Measurements from ENCODE around the gene TSPAN18.
A peak's percentile ranks its signal among the peaks of the same experiment; 100 is the strongest.

TSPAN18 gene

DNA sequence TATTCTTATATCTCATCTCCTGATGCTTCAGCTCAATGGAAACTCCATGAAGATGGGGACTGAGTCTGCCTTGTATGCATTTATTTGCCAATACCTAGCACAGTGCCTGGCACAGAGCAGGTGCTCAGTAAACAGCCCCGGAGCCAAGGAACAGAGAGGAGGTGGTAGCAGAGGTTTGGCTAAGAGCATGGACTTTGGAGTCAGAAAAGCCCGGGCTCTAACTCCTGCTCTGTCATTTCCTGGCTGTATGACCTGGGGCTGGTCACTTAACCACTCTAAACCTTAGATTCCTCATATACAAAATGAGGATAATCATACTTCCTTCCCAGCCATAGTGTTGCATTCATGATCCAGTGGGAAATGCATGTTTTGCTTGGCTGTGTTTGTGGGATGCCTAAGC lies 187.3 kb downstream of the TSPAN18 start:
- no peaks in the 10 kb centered on the region for H3K4me1 Mint-ChIP-seq (ENCODE audit: low read depth)
- H3K9me3 Mint-ChIP-seq = no peaks in the 10 kb centered on the region
- H3K27ac Mint-ChIP-seq = no peak overlapping the region
- H3K4me3 Mint-ChIP-seq = no peak overlapping the region
- no peaks in the 10 kb centered on the region for H3K36me3 Mint-ChIP-seq (ENCODE audit: low read depth)
- no peaks in the 10 kb centered on the region for H3K27me3 Mint-ChIP-seq

DNA sequence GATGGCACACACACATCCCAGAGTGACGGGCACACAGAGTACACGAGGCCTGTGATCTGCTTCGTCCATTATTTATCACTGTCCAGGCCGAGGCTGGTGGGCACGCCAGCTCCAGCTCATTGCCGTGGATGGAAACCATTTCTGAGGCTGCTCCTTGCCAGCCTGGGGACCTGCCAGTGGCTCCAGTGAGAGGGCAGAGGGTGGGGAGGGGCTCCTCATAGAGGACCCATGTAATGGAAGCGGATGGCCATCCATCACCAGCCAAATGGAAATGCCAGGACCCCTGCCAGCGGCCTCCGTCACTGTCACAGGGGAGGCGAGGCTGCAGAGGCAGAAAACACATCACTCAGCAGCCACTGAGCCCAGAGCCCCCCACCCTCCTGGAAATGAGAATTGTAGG lies 188.2 kb downstream of the TSPAN18 start:
- no peak overlapping the region for H3K4me3 Mint-ChIP-seq
- H3K4me1 Mint-ChIP-seq (ENCODE audit: low read depth) = no peaks in the 10 kb centered on the region
- no peaks in the 10 kb centered on the region for H3K27me3 Mint-ChIP-seq
- H3K9me3 Mint-ChIP-seq = no peaks in the 10 kb centered on the region
- no peak overlapping the region for H3K27ac Mint-ChIP-seq
- H3K36me3 Mint-ChIP-seq (ENCODE audit: low read depth) = no peaks in the 10 kb centered on the region

DNA sequence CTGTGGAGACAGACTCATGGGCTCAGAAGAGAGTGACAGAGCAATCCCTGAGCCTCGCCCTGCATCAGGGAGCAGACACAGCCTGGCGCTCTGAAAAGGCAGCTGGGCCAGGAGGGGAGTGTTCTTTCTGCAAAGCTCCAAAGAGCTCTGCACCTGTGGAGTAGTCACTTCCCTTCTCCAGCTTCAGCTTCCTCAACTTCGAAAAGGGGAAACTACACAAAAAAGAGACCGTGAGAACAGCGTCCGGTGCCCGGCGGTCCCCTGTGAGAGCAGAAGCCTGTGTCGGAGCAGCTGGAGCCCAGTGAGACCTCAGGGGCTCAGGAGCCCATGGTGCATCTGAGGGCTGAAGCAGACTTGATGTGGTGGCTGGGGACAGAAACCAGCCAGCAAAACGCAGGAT lies 188.9 kb downstream of the TSPAN18 start:
- H3K9me3 Mint-ChIP-seq = no peaks in the 10 kb centered on the region
- no peaks in the 10 kb centered on the region for H3K4me1 Mint-ChIP-seq (ENCODE audit: low read depth)
- no peak overlapping the region for H3K27ac Mint-ChIP-seq
- no peaks in the 10 kb centered on the region for H3K36me3 Mint-ChIP-seq (ENCODE audit: low read depth)
- no peak overlapping the region for H3K4me3 Mint-ChIP-seq
- H3K27me3 Mint-ChIP-seq = no peaks in the 10 kb centered on the region

DNA sequence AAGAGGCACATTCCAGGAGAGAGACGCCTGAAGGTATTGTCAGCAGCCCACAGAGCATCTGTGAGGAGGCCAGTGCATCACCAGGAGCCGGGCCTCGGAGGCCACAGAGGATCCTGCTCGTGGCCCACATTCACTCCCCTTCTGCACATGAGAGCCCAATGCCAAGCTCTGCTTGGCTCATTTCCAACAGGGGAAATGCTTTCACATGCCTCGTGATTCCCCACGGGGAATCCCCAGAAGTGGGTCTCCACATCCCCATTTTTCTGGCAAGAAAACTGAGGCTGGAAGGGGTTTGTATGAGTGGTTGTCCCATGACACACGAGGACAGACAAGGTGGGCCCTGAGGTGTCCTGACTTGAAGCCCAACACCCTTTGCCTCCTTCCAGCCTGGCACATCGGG lies 189.6 kb downstream of the TSPAN18 start:
- Mint-ChIP-seq H3K27ac (no peak overlapping the region), H3K4me3 (no peak overlapping the region), H3K9me3 (no peaks in the 10 kb centered on the region), H3K36me3 (ENCODE audit: low read depth) (no peaks in the 10 kb centered on the region), H3K27me3 (no peaks in the 10 kb centered on the region), H3K4me1 (ENCODE audit: low read depth) (no peaks in the 10 kb centered on the region)

DNA sequence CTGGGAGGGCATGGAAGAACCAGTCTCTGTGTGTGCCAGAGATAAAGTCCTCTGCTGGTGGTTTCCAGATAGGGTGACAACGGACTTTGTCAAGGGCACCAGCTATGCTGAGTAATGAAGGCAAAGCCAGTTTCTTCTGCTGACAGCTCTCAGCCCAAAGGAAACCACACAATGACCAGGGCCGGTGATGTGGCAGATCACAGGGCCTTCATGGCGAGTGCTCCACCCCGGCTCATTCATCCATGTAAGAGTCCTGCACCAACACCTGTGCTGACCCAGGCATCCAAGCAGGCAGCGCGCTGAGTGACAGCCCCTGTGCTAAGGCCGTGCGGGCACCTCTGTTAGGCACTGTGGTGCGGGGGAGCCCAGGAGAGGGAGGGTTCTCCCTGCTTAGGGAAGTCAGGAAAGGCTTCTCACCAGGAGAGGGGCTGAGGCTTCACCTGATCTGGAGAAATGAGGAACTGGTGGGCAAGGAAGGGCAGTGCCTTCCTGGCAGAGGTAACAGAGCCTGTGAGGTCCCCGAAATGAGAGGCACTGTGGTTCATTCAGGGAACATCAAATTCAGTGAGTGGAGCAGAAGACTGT lies 190.1 kb downstream of the TSPAN18 start:
- H3K4me1 Mint-ChIP-seq (ENCODE audit: low read depth) = no peaks in the 10 kb centered on the region
- H3K27ac Mint-ChIP-seq = no peak overlapping the region
- H3K27me3 Mint-ChIP-seq = no peaks in the 10 kb centered on the region
- H3K4me3 Mint-ChIP-seq = no peak overlapping the region
- no peaks in the 10 kb centered on the region for H3K36me3 Mint-ChIP-seq (ENCODE audit: low read depth)
- H3K9me3 Mint-ChIP-seq = no peaks in the 10 kb centered on the region

DNA sequence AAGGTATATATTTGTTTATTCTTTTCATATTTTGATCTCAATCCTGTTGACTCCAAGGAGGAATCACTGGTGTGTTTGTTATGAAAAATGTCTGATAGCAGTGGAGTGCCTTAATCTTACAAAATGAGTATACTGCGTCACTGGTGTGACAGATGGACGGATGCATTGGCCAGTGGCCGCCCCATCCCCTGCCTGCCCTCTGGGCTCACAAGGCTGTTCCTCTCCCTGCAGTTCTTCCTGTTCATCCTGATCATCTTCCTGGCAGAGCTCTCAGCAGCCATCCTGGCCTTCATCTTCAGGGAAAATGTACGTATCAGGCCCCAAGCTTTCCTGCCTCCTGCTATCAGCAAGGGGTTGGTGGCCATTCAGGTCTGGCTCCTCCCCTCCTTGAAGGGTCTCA lies 191.0 kb downstream of the TSPAN18 start:
- Mint-ChIP-seq H3K4me3 (no peak overlapping the region), H3K36me3 (ENCODE audit: low read depth) (no peaks in the 10 kb centered on the region), H3K27ac (no peak overlapping the region), H3K27me3 (no peaks in the 10 kb centered on the region), H3K9me3 (no peaks in the 10 kb centered on the region), H3K4me1 (ENCODE audit: low read depth) (no peaks in the 10 kb centered on the region)

DNA sequence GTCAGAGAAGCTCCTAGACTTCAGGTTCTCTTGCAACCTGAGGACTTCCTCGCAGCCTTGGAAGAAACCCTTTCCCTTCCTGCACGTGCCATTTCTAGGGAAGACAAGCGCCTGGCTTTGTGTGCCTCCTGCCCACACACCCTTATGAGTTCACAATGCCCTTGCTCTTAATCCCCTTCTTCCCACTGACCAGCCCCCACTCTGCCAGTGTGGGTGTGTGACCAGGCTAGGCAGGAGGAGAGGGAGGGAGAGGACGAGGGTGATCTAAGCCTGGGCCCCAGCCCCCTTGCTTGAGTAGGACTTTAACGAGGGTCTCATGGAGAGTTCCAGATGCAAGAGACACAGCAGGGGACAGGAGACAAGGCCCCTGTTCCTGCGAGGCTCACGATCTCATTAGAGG lies 193.7 kb downstream of the TSPAN18 start:
- H3K36me3 Mint-ChIP-seq (ENCODE audit: low read depth) = no peaks in the 10 kb centered on the region
- H3K9me3 Mint-ChIP-seq = no peaks in the 10 kb centered on the region
- no peaks in the 10 kb centered on the region for H3K4me1 Mint-ChIP-seq (ENCODE audit: low read depth)

DNA sequence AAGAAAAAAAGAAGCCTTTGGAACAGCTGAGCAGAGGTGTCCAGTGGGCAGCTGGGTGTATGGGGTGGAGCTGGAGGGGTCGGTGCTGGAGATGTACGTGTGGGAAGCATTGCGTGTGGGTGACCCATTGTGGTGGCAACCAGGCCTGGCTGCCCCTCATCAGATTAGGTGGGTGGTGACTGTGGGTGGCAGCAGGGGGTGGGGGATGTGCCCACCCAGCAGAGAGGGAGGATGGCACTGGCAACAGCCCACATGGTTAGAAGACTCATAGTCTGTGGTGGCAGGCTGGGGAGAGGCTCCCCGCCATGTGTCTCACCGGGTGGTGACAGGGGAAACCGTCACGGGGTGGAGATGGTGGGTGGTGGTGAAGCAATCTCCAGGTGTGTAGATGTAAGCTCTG lies 196.4 kb downstream of the TSPAN18 start:
- H3K9me3 Mint-ChIP-seq = no peaks in the 10 kb centered on the region
- H3K4me1 Mint-ChIP-seq (ENCODE audit: low read depth) = no peaks in the 10 kb centered on the region
- H3K27ac Mint-ChIP-seq = no peak overlapping the region
- no peaks in the 10 kb centered on the region for H3K27me3 Mint-ChIP-seq
- no peaks in the 10 kb centered on the region for H3K36me3 Mint-ChIP-seq (ENCODE audit: low read depth)
- no peak overlapping the region for H3K4me3 Mint-ChIP-seq

More for the DNA sequence above, 193.7 kb downstream of the TSPAN18 start:
- H3K27me3 Mint-ChIP-seq = no peaks in the 10 kb centered on the region
- no peak overlapping the region for H3K4me3 Mint-ChIP-seq
- H3K27ac Mint-ChIP-seq = no peak overlapping the region

DNA sequence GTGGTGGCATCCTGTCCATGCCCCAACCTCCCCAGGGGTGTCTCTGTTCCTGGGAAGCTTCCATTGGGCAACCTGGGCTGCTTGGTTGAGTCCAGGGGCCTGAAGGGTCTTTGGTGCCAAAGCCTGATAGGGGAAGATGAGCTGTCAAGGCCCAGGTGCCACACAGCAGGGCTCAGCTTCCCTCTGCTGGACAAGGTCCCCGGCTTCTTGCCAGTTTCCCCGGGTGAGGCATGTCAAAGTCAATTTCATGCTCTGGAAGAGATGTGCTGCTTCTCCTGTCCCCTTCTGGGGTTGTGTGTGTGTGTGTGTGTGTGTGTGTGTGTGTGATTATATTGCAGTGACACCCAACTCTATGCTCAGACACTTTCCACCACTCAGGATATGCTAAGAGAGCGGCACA lies 197.0 kb downstream of the TSPAN18 start:
- H3K4me1 Mint-ChIP-seq (ENCODE audit: low read depth) = no peaks in the 10 kb centered on the region
- H3K4me3 Mint-ChIP-seq = no peak overlapping the region
- no peaks in the 10 kb centered on the region for H3K27me3 Mint-ChIP-seq
- H3K36me3 Mint-ChIP-seq (ENCODE audit: low read depth) = no peaks in the 10 kb centered on the region
- H3K9me3 Mint-ChIP-seq = no peaks in the 10 kb centered on the region
- H3K27ac Mint-ChIP-seq = no peak overlapping the region

DNA sequence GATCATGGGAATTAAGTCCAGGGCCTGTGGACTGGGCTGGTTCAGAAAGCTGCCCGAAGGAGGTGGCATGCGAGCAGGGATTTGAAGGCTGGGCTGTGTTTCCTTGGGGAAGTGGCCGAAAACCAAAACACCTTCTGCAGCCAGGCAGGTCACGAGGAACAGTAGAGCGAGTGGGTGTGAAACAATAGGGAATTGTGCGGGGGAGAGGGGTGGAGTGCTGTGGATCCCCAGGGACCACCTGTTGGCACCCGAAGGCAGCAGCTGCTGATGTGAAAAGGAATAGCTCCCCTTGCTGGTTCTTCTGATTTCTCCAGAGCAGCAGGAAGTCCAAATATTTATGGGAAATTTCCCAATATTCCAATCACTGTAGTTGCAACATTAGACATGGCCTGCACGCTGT lies 199.3 kb downstream of the TSPAN18 start:
- no peaks in the 10 kb centered on the region for H3K4me1 Mint-ChIP-seq (ENCODE audit: low read depth)
- no peaks in the 10 kb centered on the region for H3K27me3 Mint-ChIP-seq
- no peaks in the 10 kb centered on the region for H3K36me3 Mint-ChIP-seq (ENCODE audit: low read depth)
- no peak overlapping the region for H3K27ac Mint-ChIP-seq
- H3K9me3 Mint-ChIP-seq = no peaks in the 10 kb centered on the region
- H3K4me3 Mint-ChIP-seq = no peak overlapping the region

DNA sequence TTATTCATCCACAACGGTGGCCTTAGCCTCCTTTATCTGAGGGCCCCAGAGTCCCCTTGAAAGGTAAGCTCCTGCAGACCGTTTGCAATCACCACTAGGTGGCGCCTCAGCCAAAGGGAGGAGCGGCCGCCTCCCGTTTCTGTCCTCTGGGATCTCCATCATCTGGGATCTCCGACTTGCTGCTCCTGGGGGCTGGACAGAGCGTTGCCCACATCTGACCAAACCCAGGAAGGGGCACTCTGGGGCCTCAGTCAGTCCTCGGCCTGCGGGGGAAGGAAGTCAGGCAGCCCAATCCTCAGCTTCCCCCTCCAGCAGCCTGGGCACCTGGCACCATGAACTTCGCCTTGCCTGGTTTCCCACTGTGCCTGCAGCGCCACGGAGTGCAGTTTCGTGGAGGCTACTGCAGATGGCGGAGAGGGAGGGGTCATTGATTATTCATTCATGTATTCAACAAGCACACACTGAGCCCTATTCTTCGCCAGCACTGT lies 200.5 kb downstream of the TSPAN18 start:
- H3K4me3 Mint-ChIP-seq = no peak overlapping the region
- H3K27me3 Mint-ChIP-seq = no peaks in the 10 kb centered on the region

DNA sequence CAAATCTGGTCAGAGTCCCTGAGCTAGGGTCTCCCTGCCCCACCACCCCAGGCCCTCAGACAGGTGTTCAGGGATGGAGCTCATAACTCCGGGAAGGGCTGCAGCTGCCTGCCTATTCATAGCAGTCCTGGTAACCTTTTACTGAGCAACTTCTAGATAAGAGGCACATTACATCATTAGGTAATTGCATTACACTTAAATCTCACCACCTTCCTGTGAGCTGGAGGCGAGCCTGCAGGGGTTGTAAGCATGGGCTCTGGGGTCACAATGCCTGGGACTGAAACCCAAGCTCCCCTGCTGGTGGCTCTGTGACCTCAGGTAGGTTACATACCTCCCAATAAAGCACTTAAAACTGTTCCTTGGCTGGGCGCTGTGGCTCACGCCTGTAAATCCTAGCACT lies 201.4 kb downstream of the TSPAN18 start:
- no peaks in the 10 kb centered on the region for H3K4me1 Mint-ChIP-seq (ENCODE audit: low read depth)
- H3K27ac Mint-ChIP-seq = no peak overlapping the region
- H3K36me3 Mint-ChIP-seq (ENCODE audit: low read depth) = no peaks in the 10 kb centered on the region
- H3K27me3 Mint-ChIP-seq = no peaks in the 10 kb centered on the region
- no peak overlapping the region for H3K4me3 Mint-ChIP-seq
- no peaks in the 10 kb centered on the region for H3K9me3 Mint-ChIP-seq

More for the DNA sequence above, 200.5 kb downstream of the TSPAN18 start:
- Mint-ChIP-seq H3K27ac (no peak overlapping the region), H3K4me1 (ENCODE audit: low read depth) (no peaks in the 10 kb centered on the region), H3K36me3 (ENCODE audit: low read depth) (no peaks in the 10 kb centered on the region), H3K9me3 (no peaks in the 10 kb centered on the region)

DNA sequence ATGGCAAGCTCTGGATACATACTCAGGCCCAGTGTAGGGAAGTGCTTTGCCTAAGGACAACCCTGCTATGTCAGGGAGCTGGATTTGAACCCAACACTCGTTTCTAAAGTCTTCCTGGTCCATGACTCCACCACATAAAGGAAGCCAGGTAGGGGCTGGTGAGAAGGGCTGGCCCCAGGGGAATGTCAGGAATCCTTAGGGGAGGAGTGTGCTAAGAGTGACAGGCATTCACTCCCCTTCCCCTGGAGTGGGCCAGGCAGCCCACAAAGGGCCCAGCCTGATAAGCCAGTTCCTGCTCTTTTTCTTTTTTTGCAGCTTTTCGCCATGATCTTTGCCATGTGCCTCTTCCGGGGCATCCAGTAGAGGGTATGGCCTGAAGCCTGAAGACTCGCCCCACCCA lies 202.1 kb downstream of the TSPAN18 start:
- no peaks in the 10 kb centered on the region for H3K4me1 Mint-ChIP-seq (ENCODE audit: low read depth)
- no peaks in the 10 kb centered on the region for H3K36me3 Mint-ChIP-seq (ENCODE audit: low read depth)
- H3K9me3 Mint-ChIP-seq = no peaks in the 10 kb centered on the region
- no peaks in the 10 kb centered on the region for H3K27me3 Mint-ChIP-seq
- H3K27ac Mint-ChIP-seq = no peak overlapping the region
- no peak overlapping the region for H3K4me3 Mint-ChIP-seq

DNA sequence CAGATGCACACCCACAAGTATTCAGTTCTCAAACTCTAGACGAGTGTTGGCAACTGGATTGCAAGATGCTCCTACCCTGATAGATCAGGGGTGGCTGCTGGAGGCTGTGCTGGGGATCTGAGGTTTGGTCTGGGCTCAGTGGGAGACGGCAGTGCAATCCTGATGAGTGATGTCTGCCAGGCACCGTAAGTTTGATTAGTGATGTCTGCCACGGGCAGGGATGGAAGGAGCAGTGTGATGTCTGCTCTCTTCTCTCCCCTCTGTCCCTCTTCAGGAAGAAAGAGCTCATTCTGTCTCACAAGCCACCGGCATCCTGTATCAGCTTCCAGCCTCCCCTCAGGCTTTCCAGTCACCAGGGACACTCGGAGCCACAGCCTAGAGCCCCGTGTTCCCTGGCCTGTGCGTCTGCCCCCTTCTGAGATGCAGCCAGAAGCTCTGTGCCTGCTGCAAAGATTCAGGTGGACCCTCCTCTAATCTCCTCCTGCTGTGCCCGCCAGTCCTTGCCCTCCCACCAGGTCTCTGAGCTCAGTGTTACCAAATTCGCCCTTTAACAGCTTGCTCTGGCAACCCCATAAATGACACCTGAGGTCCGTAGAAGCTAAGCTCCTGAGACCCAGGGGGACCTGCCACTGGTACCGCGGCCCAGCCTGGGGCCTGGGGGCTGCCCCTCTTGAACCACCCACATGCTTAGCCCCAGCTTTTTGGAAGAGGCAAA lies 204.0 kb downstream of the TSPAN18 start:
- Mint-ChIP-seq H3K27ac (no peak overlapping the region), H3K4me1 (ENCODE audit: low read depth) (no peaks in the 10 kb centered on the region)

DNA sequence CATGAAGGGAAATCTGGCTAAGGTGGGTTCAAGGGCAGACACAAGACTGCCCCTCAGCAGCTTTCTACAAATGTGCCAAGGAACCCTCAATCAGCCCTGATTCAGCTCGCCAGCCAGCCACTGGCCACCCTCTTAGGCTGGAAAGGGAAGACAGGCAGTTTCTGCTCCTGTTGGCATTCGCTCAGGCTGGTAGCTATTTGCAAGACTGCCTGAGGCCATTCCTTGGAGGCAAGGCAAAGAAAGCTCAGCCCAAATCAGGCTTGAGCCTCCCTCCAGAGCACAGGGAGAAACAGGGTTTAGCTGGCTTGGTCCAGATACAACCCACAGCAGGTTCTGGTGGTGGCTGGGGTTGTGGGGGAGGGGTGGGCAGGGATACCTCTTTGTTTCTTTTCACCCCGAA lies 204.7 kb downstream of the TSPAN18 start:
- Mint-ChIP-seq H3K27ac (no peak overlapping the region), H3K36me3 (ENCODE audit: low read depth) (no peaks in the 10 kb centered on the region), H3K27me3 (no peaks in the 10 kb centered on the region), H3K4me1 (ENCODE audit: low read depth) (no peaks in the 10 kb centered on the region), H3K9me3 (no peaks in the 10 kb centered on the region), H3K4me3 (no peak overlapping the region)

More for the DNA sequence above, 204.0 kb downstream of the TSPAN18 start:
- Mint-ChIP-seq H3K36me3 (ENCODE audit: low read depth) (no peaks in the 10 kb centered on the region), H3K9me3 (no peaks in the 10 kb centered on the region), H3K27me3 (no peaks in the 10 kb centered on the region), H3K4me3 (no peak overlapping the region)

DNA sequence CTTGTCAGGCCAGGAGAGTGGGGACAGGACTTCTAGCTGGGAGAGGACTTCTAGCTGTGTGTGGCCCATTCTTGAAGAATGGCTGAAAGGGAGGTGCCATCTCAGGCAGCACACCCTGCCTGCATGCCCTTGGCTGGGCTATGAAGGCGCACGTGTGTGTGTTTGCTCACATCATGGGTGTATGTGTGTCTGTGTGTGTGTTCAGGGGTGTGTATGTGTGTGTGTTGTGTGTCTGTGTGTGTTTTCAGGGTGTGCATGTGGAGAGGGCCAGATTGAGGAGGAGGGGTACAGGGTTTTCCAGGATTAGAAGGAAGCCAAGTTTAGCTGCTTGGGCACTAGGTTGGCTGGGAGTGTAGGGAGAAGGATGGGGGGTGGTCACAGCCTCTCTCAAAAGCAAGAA lies 207.3 kb downstream of the TSPAN18 start:
- no peak overlapping the region for H3K4me3 Mint-ChIP-seq
- no peaks in the 10 kb centered on the region for H3K36me3 Mint-ChIP-seq (ENCODE audit: low read depth)

More for the DNA sequence above, 207.3 kb downstream of the TSPAN18 start:
- Mint-ChIP-seq H3K27ac (peak overlapping the region; percentile 26), H3K4me1 (ENCODE audit: low read depth) (no peaks in the 10 kb centered on the region), H3K27me3 (no peaks in the 10 kb centered on the region), H3K9me3 (no peaks in the 10 kb centered on the region)

Data from stimulated activated naive CD8-positive, alpha-beta T cell treated with anti-CD3 and anti-CD28 coated beads, Interleukin-15, Interleukin-2, amounts not matched to agents 100 ng/mL and 50 ng/mL, for 24 hours (primary cell).